Fibroblast of gingiva (primary cell): ENCODE results near the gene HIP1R.

Experiments
- DNase-seq: peaks from one replicate; pipeline ENCODE4 v3.0.0-alpha.2; 2011; ENCODE audit warnings: low read depth

Gene HIP1R

GRCh38 chr12:122847516-122847836 is 12.2 kb downstream of the HIP1R start:
- no peak for DNase-seq

- no peak for DNase-seq
These were observed 12.7 kb downstream of the HIP1R start for GRCh38 chr12:122847921-122848421.

GRCh38 chr12:122848471-122849351 is 13.5 kb downstream of the HIP1R start:
- DNase-seq = no peak

- no peak for DNase-seq
These were observed 14.2 kb downstream of the HIP1R start for GRCh38 chr12:122849352-122850047.

- no peak for DNase-seq
These were observed 14.8 kb downstream of the HIP1R start for GRCh38 chr12:122850048-122850445.

GRCh38 chr12:122850695-122851350 is 15.6 kb downstream of the HIP1R start:
- peak; percentile 48 for DNase-seq

- DNase-seq = peak; percentile 77
These were observed 16.6 kb downstream of the HIP1R start for GRCh38 chr12:122851820-122852219.

- DNase-seq = no peak
These were observed 17.3 kb downstream of the HIP1R start for GRCh38 chr12:122852336-122853275.

- no peak for DNase-seq
These were observed 18.5 kb downstream of the HIP1R start for GRCh38 chr12:122853582-122854245.

- no peak for DNase-seq
These were observed 19.3 kb downstream of the HIP1R start for GRCh38 chr12:122854554-122854953.

- DNase-seq = no peak
These were observed 20.0 kb downstream of the HIP1R start for GRCh38 chr12:122855071-122855829.

- DNase-seq = no peak
These were observed 20.9 kb downstream of the HIP1R start for GRCh38 chr12:122855928-122856831.

- DNase-seq = peak; percentile 36
These were observed 21.9 kb downstream of the HIP1R start for GRCh38 chr12:122856999-122857671.

- no peak for DNase-seq
These were observed 22.9 kb downstream of the HIP1R start for GRCh38 chr12:122858171-122858570.

GRCh38 chr12:122858591-122859302 is 23.5 kb downstream of the HIP1R start:
- DNase-seq = no peak

GRCh38 chr12:122859303-122860039 is 24.2 kb downstream of the HIP1R start:
- DNase-seq = no peak
